ENCODE measurements around the gene TM4SF1.

Gene TM4SF1

GRCh38 chr3:149332227-149332765 lies 45.2 kb downstream of the TM4SF1 start:
- TF ChIP-seq ZFX (IDR thresholded peaks at IDR 0.05; ENCODE audit: borderline replicate concordance) (no peak), CTCF (IDR thresholded peaks at IDR 0.05) (no peak)
- peak overlapping the region; percentile 5; the same call in 1 of the 2 replicates for H3K27ac ChIP-seq

DNA sequence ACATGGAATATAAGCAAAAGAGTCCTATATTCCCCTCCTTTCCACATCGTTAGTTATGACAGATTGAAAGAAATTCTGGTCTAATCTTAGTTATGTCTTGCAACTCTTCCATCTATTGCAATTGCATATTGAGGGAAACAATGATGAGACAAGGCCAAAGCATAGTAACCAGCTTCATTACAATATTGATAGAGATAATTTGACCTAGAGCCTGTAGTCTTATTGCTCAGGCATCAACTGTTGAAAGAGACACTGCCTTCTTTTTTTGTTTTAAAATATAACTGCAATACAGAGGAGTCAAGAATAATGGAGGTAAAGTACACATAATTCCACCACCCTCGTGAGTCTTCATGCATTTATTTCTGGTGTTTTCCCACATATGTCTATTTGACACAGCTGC lies 46.1 kb downstream of the TM4SF1 start:
- TF ChIP-seq ZFX (IDR thresholded peaks at IDR 0.05; ENCODE audit: borderline replicate concordance), result no peak
- TF ChIP-seq CTCF (IDR thresholded peaks at IDR 0.05), result no peak
- no peak overlapping the region for H3K27ac ChIP-seq

DNA sequence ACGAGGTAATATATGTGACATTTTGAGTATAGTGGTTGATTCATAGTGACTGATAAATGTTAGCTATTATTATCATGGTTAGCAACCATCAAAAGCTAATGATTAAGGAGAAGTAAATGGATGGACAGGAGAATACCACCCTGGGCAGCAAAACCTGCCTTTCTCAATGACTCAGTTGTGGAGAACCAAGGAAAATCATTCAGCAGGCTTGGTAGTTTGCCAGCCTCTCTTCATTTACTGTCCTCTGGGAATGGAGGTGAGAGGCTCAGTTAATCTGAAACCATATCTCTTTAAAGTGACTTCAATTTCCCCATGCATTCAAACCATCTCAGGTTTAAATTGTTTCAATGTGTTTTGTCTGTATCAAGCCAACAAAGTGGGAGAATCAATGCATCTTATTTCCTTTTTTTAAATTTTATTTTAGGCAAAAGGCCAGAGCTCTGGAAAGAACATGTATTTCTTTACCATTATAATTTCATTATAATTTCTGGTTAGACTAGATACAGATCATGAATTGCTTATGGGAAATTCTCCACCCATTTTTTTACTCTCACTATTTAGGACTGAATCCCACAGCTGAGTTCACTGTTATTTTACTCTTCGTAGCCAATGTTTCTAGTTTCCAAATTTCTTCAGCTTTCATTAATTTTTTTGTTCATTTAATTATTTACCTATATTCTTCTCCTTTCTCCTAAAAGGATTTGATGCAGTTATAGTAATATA lies 46.7 kb downstream of the TM4SF1 start:
- H3K27ac ChIP-seq, result no peak overlapping the region
- no peak for TF ChIP-seq CTCF (IDR thresholded peaks at IDR 0.05)
- TF ChIP-seq ZFX (IDR thresholded peaks at IDR 0.05; ENCODE audit: borderline replicate concordance), result no peak

DNA sequence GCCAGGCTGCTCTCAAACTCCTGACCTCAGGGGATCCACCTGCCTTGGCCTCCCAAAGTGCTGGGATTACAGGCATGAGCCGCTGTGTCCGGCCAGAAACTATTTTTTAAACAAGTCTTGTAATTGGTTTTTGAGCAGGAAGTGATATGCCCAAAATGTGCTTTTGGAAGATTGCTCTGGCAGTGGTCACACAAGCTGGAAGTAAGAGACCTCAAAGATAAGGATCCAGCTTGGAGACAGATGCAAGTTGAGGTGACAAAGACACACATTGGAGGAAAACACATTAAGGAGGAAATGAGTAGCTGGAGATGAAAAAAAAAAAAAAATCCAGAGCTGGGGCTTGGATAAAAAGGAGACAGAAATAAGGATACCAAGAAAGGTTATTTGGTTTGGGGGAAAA lies 50.3 kb downstream of the TM4SF1 start:
- TF ChIP-seq ZFX (IDR thresholded peaks at IDR 0.05; ENCODE audit: borderline replicate concordance), result no peak
- TF ChIP-seq CTCF (IDR thresholded peaks at IDR 0.05), result no peak
- H3K27ac ChIP-seq, result no peak overlapping the region

DNA sequence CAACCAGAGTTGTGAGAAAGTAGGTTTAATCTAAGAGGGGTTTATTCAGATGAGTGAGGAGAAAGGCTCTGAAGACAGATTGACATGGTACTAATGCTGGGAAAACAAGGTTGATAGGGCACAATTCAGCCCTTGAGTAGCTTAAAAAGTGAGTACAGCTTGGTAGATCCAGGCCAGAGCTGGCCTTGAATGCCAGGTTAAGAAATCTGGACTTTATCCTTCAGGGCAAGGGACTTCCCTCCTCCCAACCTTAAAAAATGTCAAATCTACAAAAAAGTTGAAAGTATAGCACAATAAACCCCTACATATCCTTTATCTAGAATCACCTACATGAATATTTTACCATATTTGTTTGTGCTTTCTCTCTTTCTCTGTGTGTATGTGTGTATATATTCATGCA lies 51.9 kb downstream of the TM4SF1 start:
- no peak for TF ChIP-seq CTCF (IDR thresholded peaks at IDR 0.05)
- TF ChIP-seq ZFX (IDR thresholded peaks at IDR 0.05; ENCODE audit: borderline replicate concordance), result no peak
- H3K27ac ChIP-seq, result no peak overlapping the region

- no peak for TF ChIP-seq CTCF (IDR thresholded peaks at IDR 0.05)
- TF ChIP-seq ZFX (IDR thresholded peaks at IDR 0.05; ENCODE audit: borderline replicate concordance), result no peak
- H3K27ac ChIP-seq, result no peak overlapping the region
Observed at GRCh38 chr3:149324332-149324731, 53.1 kb downstream of the TM4SF1 start.

DNA sequence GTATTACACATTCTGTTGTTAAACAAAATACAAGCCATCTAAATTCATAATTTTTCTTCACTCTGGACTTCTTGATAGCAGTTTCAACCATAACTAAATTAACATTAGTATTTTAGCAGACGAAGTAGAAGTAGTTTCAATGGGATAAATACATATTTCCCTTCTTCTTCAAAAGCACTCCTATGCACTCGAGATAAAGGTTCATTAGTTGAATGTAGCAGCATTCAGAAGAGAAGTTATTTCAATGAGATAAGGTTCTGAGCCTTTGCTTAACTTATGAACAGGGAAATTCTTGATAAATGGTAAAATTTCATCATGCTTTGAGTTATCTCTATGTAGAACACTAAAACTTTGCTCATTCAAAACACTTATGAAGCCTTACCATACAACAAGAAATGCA lies 55.8 kb downstream of the TM4SF1 start:
- no peak for TF ChIP-seq CTCF (IDR thresholded peaks at IDR 0.05)
- no peak for TF ChIP-seq ZFX (IDR thresholded peaks at IDR 0.05; ENCODE audit: borderline replicate concordance)

More for the DNA sequence above, 55.8 kb downstream of the TM4SF1 start:
- H3K27ac ChIP-seq, result no peak overlapping the region
